ENCODE results near the gene GIT1.

Gene GIT1

DNA sequence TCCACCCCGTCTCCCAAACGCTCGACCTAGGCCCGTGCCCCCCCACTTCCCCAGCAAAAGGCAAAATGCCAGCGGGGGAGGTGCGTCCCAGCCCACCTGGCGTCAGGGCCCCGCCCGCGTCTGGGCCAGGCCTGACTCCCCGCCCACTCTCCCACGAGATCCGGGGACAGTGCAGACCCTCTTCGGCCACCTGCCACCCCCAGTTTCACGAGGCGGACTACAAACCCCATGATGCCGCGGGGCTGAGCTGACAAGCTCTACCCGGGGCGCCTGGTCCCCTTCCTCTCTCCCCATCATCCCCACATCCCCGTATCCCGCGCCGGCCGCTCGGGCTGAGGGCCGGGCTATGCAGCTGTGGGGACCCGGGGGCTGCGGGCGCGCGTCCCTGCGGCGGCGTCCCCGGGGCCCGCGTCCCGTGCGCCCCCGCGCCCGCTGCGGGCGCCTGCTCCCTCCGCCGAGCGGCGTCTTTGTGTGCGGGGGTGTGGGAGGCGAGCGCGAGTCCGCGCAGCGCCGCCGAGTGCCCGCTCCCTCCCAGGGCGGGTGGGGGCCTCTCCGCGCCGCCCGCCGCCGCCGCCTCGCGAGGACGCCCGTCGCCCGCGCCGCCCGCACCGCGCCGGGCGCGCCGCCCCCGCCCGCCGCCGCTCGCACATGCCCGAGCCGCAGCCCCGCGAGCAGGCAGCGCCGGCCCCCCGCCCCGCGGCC is 3.6 kb upstream of the GIT1 start, which contains the start of gene ANKRD13B:
Gene ANKRD13B, plus strand, starts transcription at position 283 of the 702 bp plus-strand sequence. CDS start 490 bp downstream, outside the sequence.
- TF ChIP-seq, protein P1, sequence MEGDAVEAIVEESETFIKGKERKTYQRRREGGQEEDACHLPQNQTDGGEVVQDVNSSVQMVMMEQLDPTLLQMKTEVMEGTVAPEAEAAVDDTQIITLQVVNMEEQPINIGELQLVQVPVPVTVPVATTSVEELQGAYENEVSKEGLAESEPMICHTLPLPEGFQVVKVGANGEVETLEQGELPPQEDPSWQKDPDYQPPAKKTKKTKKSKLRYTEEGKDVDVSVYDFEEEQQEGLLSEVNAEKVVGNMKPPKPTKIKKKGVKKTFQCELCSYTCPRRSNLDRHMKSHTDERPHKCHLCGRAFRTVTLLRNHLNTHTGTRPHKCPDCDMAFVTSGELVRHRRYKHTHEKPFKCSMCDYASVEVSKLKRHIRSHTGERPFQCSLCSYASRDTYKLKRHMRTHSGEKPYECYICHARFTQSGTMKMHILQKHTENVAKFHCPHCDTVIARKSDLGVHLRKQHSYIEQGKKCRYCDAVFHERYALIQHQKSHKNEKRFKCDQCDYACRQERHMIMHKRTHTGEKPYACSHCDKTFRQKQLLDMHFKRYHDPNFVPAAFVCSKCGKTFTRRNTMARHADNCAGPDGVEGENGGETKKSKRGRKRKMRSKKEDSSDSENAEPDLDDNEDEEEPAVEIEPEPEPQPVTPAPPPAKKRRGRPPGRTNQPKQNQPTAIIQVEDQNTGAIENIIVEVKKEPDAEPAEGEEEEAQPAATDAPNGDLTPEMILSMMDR (IDR thresholded peaks at IDR 0.05; ENCODE audit: extremely low read depth, missing control alignments), result no peak
- DNase-seq (ENCODE audit: low spot score), result peak; percentile 77

DNA sequence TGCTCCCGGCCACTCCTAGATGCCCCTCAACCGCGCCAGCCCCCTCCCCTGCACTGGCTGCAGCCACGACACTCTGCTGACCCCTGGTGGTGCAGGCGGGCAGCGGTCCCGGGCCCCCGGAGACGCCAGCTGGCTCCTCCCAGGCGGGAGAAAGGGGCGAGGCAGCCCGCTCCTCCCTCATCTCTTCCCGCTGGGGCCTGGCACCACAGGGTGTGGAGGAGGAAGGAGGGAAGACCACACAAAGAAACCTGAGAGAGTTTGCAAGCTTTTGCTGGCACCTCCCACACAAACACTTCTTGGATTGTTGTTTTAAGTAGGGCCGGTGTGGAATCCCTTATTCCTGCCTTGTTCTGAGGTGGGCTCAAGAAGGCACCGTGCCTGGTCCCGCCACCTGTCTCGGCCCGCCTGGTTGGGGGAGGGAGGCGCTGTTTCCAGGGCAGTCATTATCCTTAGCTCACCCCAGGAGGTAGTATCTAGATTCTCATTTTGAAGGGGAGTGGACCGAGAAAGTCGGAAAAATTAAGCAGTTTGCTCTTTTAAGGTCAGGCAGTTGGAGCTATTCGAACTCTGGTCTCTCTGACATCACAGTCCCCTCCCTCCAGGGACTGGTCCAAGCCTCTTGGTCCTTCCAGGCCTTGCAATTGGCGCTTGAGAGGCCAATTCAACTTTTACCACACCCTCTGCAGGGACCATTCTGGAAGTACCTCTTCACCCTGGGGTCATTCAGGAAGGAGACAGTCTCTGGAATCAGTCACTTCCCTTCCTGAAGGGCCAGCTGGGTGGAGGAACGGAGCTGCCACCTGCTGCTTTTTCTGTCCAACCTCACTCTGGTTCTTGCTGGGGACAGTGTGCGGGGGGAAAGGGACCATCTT is 2.5 kb upstream of the GIT1 start:
- TF ChIP-seq, protein P1 (IDR thresholded peaks at IDR 0.05; ENCODE audit: extremely low read depth, missing control alignments), result peak; percentile 88
- DNase-seq (ENCODE audit: low spot score), result peak; percentile 94

DNA sequence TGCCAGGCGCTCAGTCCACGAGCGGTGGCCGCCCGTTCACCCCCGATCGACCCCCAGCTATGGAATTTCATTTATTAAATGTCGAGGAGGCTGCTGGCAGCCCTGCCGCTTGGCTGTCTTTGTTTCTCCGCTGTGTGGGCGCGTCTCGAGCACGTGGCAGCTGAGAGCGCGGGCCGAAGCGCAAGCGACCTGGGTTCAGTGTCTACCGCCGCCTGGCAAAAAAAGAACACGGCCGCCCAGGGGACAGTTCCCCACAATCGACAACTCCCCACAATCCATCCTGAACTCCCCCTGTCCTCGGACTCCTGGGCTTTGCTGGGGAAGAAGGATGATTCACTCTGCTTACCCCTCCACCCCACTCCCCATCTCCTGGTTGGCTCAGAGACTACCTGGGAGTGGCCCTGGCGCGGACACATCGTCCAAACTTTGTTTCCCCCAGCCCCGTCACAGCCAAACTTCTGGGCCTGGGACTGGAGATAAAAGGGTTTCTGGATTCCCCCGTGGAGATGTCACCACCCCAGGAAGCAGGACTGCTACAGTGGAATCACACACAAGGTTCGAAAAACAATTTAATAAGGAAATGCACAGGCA is 1.8 kb upstream of the GIT1 start:
- TF ChIP-seq, protein P1 (IDR thresholded peaks at IDR 0.05; ENCODE audit: extremely low read depth, missing control alignments), result no peak
- DNase-seq (ENCODE audit: low spot score), result peak; percentile 63

DNA sequence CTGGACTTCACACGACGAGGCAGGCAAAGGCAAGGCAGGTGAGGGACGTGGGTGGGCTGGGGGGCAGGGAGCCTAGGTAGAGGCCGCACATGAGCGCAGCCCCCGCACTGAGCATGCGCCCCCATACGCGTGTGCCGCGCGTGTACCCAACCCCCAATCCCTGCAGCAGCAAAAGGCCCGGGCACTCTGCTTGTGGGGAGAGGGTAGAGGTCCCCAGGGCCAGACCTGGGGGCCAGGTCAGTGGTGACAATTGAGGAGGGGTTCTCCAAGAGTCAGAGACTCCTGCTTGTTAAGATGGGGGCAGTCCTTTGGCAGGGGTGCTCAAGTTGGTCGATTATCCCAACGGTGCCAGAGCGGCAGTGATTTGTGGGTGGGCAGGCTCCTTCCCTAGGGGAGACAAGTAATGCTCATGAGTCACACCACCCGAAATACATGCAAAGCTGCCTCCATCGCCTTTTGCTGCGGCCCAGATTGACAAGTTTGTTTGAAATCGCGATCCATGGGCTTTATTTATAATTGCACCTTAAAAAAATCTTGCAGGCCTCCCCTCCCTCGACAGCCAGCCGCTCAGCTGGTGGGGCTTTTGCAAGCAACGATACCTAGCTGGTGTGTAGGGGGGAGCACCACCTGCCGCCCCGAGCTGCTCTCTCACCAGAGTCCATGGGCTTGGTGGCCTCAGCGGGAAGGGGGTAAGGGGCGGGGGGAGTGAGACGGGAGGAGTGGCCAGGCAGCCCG is 1.1 kb upstream of the GIT1 start:
- TF ChIP-seq, protein P1 (IDR thresholded peaks at IDR 0.05; ENCODE audit: extremely low read depth, missing control alignments), result no peak
- DNase-seq (ENCODE audit: low spot score), result no peak

DNA sequence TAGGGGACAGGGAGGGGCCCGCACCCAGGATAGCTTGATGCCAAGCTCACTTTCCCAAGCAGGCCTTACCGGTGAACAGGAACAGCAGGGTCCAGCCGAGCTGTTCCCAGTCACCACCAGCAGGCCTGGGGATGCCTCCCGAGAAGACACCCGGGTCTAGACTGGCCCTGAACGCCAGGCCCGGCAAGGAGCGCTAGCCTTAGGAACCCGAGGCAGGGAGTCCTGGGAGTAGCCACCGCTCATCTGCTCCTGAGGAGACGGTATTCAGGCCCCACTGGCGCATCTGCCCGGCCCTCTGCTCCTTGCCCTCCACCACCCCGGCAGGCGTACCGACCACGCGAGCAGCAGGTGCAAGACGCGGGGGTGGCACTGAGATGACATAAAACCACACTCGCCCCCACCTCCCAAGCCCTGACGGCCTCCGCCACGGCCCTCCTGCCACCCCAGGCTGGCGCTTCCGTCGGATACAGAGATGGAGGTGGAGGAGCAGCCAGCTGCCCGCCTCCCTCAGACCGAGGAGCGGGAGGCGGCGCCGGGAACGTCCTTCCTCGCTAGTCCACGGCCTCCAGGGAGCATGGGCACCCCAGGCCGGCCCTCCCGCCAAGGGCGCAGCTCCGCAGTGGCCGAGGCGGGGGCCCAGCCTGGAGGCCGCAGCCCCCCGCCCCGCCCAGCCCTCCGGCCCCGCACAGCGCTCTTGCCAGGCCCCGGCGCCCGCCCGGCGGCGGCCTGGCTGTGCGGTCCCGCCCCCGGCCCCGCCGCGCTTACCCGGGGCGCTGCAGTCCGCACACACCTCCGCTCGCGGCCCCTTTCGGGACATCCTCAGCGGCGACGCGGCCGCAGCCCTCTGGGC is 661 bp downstream of the GIT1 start:
- DNase-seq (ENCODE audit: low spot score), result no peak
- TF ChIP-seq, protein P1 (IDR thresholded peaks at IDR 0.05; ENCODE audit: extremely low read depth, missing control alignments), result no peak

DNA sequence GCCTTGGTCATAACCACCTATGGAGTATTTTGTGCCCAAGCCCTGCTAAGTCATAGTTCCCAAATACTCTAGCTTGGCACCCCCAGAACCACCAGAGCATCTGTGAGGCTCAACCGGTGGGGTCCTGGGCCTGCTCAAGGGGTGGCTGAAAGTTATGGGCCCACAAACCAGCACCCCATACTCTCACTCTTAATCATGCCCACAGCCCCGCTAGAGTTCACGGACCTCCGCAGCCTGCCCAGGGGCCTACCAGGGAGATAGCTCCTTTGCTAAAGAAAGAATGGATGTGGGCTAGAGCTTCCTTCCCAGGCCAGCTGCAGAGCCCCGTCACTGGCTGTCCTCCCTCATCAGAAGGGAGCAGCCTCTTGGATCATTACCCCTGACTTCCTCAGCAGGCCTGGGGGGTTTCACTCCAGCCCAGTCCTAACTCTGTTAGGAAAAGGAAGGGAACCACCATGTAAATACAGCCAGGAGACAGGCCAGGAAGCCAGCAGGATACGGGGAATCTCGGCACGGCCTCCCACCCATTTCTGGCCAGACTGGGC is 1.4 kb downstream of the GIT1 start:
- no peak for DNase-seq (ENCODE audit: low spot score)
- TF ChIP-seq, protein P1 (IDR thresholded peaks at IDR 0.05; ENCODE audit: extremely low read depth, missing control alignments), result no peak
